ENCODE results near the gene FOXL3.

FOXL3 gene

DNA sequence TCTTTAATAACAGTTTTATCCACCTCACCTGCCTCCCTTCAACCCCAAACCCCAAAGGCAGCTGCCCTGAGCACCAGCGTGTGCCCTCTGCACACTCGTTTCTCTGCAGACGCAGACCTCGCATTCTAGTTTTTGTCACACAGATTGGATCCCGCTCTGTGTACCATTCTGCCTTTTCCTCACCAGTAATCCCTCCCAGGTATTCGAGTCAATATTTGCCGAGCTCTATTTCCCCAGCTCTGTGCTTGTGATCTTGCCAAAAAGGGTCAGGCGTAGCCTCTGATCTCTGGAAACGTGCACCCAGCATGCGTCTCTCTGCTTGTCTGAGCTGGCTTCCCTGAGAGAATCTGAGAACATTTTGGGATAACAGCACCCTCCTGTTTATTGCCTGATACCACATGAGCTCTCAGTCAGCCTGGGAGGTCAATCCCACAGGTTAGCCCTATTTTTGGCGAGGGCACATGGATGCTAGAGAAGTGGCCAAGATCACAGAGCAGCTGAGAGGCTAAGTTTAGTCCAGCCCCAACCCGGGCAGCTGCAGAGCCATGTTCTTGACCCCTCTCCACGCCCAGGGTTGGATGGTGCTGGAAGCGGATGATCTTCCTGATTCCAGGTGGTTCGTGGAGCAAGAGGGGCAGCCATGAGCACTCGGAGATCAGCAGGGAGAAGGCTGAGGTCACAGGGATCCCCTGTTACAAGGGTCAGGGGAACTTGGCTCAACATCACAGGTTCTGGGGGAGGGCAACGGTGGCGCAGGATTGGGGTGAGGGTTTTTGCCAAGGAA, 29.1 kb downstream of the FOXL3 start:
- no peak for TF ChIP-seq CTCF (IDR thresholded peaks at IDR 0.05; ENCODE audit: insufficient read depth, low read length, poor library complexity, severe bottlenecking)
- Histone ChIP-seq H3K36me3 (ENCODE audit: control insufficient read depth, insufficient read depth, low read length) (no peaks in the 10 kb centered on the region), H3K27me3 (replicated peaks; ENCODE audit: control insufficient read depth, insufficient read depth, low read length) (no peaks in the 10 kb centered on the region; the same call in 1 of the 2 replicates), H3K4me3 (replicated peaks; ENCODE audit: low read depth, low read length) (no peak overlapping the region)
- no peak for DNase-seq (ENCODE audit: extremely low read depth, insufficient read length)

DNA sequence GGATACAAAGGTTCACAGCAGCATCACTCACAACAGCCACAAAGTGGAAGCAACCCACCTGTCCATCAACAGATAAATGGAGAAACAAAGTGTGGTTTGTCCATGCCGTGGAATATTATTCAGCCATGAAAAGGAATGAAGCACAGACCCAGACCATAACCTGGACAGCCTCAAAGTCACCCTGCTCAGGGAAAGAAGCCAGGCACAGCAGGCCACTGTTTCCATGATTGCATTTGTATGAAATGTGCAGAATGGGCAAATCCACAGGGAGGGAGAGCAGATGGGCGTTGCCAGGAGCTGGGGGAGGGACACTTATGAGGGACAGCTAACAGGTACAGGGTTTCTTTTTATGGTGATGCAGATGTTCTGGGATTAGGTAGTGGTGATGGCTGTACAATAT, 30.3 kb downstream of the FOXL3 start:
- Histone ChIP-seq H3K4me3 (replicated peaks; ENCODE audit: low read depth, low read length) (no peak overlapping the region), H3K27me3 (replicated peaks; ENCODE audit: control insufficient read depth, insufficient read depth, low read length) (no peaks in the 10 kb centered on the region; the same call in 1 of the 2 replicates), H3K36me3 (ENCODE audit: control insufficient read depth, insufficient read depth, low read length) (no peaks in the 10 kb centered on the region)
- no peak for DNase-seq (ENCODE audit: extremely low read depth, insufficient read length)
- TF ChIP-seq CTCF (IDR thresholded peaks at IDR 0.05; ENCODE audit: insufficient read depth, low read length, poor library complexity, severe bottlenecking) = no peak

- peak; percentile 73 for DNase-seq (ENCODE audit: extremely low read depth, insufficient read length)
- no peak overlapping the region for H3K4me3 ChIP-seq (replicated peaks; ENCODE audit: low read depth, low read length)
- peak; percentile 56 for TF ChIP-seq CTCF (IDR thresholded peaks at IDR 0.05; ENCODE audit: insufficient read depth, low read length, poor library complexity, severe bottlenecking)
- H3K36me3 ChIP-seq (ENCODE audit: control insufficient read depth, insufficient read depth, low read length) = no peaks in the 10 kb centered on the region
- H3K27me3 ChIP-seq (replicated peaks; ENCODE audit: control insufficient read depth, insufficient read depth, low read length) = no peaks in the 10 kb centered on the region; the same call in none of the 2 replicates
Measured at GRCh38 chr7:322111-322671, 32.2 kb downstream of the FOXL3 start.

GRCh38 chr7:322708-323111, 32.7 kb downstream of the FOXL3 start:
- no peak for DNase-seq (ENCODE audit: extremely low read depth, insufficient read length)
- TF ChIP-seq CTCF (IDR thresholded peaks at IDR 0.05; ENCODE audit: insufficient read depth, low read length, poor library complexity, severe bottlenecking) = no peak
- Histone ChIP-seq H3K27me3 (replicated peaks; ENCODE audit: control insufficient read depth, insufficient read depth, low read length) (no peaks in the 10 kb centered on the region; the same call in none of the 2 replicates), H3K36me3 (ENCODE audit: control insufficient read depth, insufficient read depth, low read length) (no peaks in the 10 kb centered on the region), H3K4me3 (replicated peaks; ENCODE audit: low read depth, low read length) (no peak overlapping the region)

GRCh38 chr7:323410-323809, 33.4 kb downstream of the FOXL3 start:
- no peak for TF ChIP-seq CTCF (IDR thresholded peaks at IDR 0.05; ENCODE audit: insufficient read depth, low read length, poor library complexity, severe bottlenecking)
- no peak overlapping the region for H3K4me3 ChIP-seq (replicated peaks; ENCODE audit: low read depth, low read length)
- no peaks in the 10 kb centered on the region for H3K36me3 ChIP-seq (ENCODE audit: control insufficient read depth, insufficient read depth, low read length)
- no peaks in the 10 kb centered on the region; the same call in none of the 2 replicates for H3K27me3 ChIP-seq (replicated peaks; ENCODE audit: control insufficient read depth, insufficient read depth, low read length)
- no peak for DNase-seq (ENCODE audit: extremely low read depth, insufficient read length)

Data from GM06990 (cell line).